H1 (cell line): ENCODE measurements around the gene PLSCR1. TPM values are rescaled to one million over a fixed set of nuclear protein-coding genes. Genes with fewer than 3 reads are reported as not detected.
A peak's percentile ranks its signal among the peaks of the same experiment; 100 is the strongest.

Source experiments
- CTCF ChIA-PET: fragments of 300-600 bp; sonication (Branson Sonifier 250); formaldehyde crosslinking; loops from one replicate; lab custom pipeline; 2021; ENCODE audit not compliant: partially characterized antibody; lab: Charles Lee
- POLR2A ChIA-PET: fragments of 300-600 bp; sonication (Branson Sonifier 250); formaldehyde crosslinking; loops from one replicate; lab custom pipeline; 2021; ENCODE audit warnings: inconsistent platforms; ENCODE audit not compliant: partially characterized antibody; lab: Charles Lee
- DNase-seq, 2 experiments: peaks; one replicate each; pipeline versions ENCODE4 v3.0.0 to v3.0.0-alpha.2; 2010 to 2022; ENCODE audit warnings: low spot score in 2 of 2, low read depth in 1 of 2, mixed read lengths in 1 of 2
- FAIRE-seq: peaks from 2 replicates; lab custom pipeline; 2011; peaks lifted over from hg19 to GRCh38; lab: Jason Lieb, UNC
- H2AFZ ChIP-seq: 2 replicates; pipeline ENCODE4 v1.8.1; 2012; ENCODE audit warnings: low read length, inconsistent platforms
- H2AK5ac ChIP-seq: 2 replicates; pipeline ENCODE4 v1.6.1; 2013; ENCODE audit warnings: low read depth, low read length
- H2BK120ac ChIP-seq: replicated peaks from 2 replicates; pipeline ENCODE3; 2013; ENCODE audit warnings: low read depth, low read length, inconsistent platforms
- H2BK12ac ChIP-seq: 2 replicates; pipeline ENCODE4 v1.6.1; 2013; ENCODE audit warnings: low read depth, low read length
- H2BK15ac ChIP-seq: 2 replicates; pipeline ENCODE4 v1.6.1; 2013; ENCODE audit warnings: low read length
- H2BK20ac ChIP-seq: 2 replicates; pipeline ENCODE4 v1.6.1; 2013; ENCODE audit warnings: low read length
- H2BK5ac ChIP-seq: 2 replicates; pipeline ENCODE4 v1.6.1; 2013; ENCODE audit warnings: low read depth, low read length
- H3K14ac ChIP-seq: 2 replicates; pipeline ENCODE4 v1.6.1; 2013; ENCODE audit warnings: inconsistent platforms; ENCODE audit not compliant: insufficient read length
- H3K18ac ChIP-seq: 2 replicates; pipeline ENCODE4 v1.6.1; 2013; ENCODE audit warnings: low read length; ENCODE audit errors: extremely low read depth
- H3K23ac ChIP-seq: 2 replicates; pipeline ENCODE4 v1.6.1; 2013; ENCODE audit warnings: inconsistent platforms; ENCODE audit not compliant: insufficient read length
- H3K23me2 ChIP-seq: 2 replicates; pipeline ENCODE4 v1.6.1; 2013; ENCODE audit warnings: low read depth, low read length
- H3K27ac ChIP-seq: 2 replicates; pipeline ENCODE4 v1.6.1; 2011; ENCODE audit warnings: low read depth, low read length, inconsistent platforms
- H3K27me3 ChIP-seq, 4 experiments: replicated peaks in 1 of 4; 1 replicate in 1 of 4; 2 replicates in 3 of 4; pipeline versions ENCODE4 v1.6.1 to v1.8.1; 2011 to 2013; ENCODE audit warnings: low read length in 3 of 4, mild to moderate bottlenecking in 3 of 4, inconsistent platforms in 2 of 4, mixed read lengths in 2 of 4, moderate library complexity in 1 of 4; ENCODE audit not compliant: control insufficient read depth in 3 of 4, insufficient read depth in 3 of 4; ENCODE audit errors: extremely low read depth in 1 of 4
- H3K36me3 ChIP-seq, 4 experiments: 2 replicates each; pipeline versions ENCODE4 v1.6.1 to v1.8.1; 2011 to 2013; ENCODE audit warnings: mild to moderate bottlenecking in 4 of 4, low read length in 3 of 4, moderate library complexity in 2 of 4, control low read depth in 1 of 4, inconsistent platforms in 1 of 4; ENCODE audit not compliant: insufficient read depth in 4 of 4, control insufficient read depth in 2 of 4
- H3K4ac ChIP-seq: replicated peaks from 2 replicates; pipeline ENCODE3; 2013; ENCODE audit warnings: low read length, low read depth, mixed read lengths, inconsistent platforms; ENCODE audit not compliant: insufficient read length
- H3K4me1 ChIP-seq, 4 experiments: replicated peaks in 1 of 4; 1 replicate in 1 of 4; 2 replicates in 3 of 4; pipeline versions ENCODE4 v1.6.1 to v1.8.1; 2011 to 2013; ENCODE audit warnings: low read length in 3 of 4, inconsistent platforms in 2 of 4, mixed read lengths in 1 of 4; ENCODE audit not compliant: insufficient read depth in 4 of 4, control insufficient read depth in 3 of 4
- H3K4me2 ChIP-seq, 2 experiments: 2 replicates each; pipeline versions ENCODE4 v1.6.1 to v1.8.1; 2011 to 2013; ENCODE audit warnings: low read depth in 2 of 2, low read length in 2 of 2, control low read depth in 1 of 2, inconsistent platforms in 1 of 2, mild to moderate bottlenecking in 1 of 2; ENCODE audit not compliant: insufficient read depth in 1 of 2
- H3K4me3 ChIP-seq, 4 experiments: fragments of 200-600, 300-600 bp in 1 of 4; sonication (generic), shearing (Covaris generic), sonication (Bioruptor Twin) in 1 of 4; 2 replicates each; pipeline versions ENCODE4 v1.5.1 to v1.8.1; 2011 to 2016; ENCODE audit warnings: low read length in 4 of 4, low read depth in 3 of 4, control low read depth in 2 of 4, inconsistent platforms in 2 of 4, mild to moderate bottlenecking in 2 of 4, mixed read lengths in 1 of 4, moderate library complexity in 1 of 4; ENCODE audit not compliant: insufficient read depth in 2 of 4; ENCODE audit errors: extremely low read depth in 1 of 4
- H3K56ac ChIP-seq: replicated peaks from 2 replicates; pipeline ENCODE3; 2013; ENCODE audit warnings: low read depth, mild to moderate bottlenecking, mixed read lengths, low read length, inconsistent platforms; ENCODE audit not compliant: insufficient read length
- H3K79me1 ChIP-seq: 2 replicates; pipeline ENCODE4 v1.6.1; 2013; ENCODE audit warnings: low read depth, low read length, control low read depth
- H3K79me2 ChIP-seq, 2 experiments: 2 replicates each; pipeline versions ENCODE4 v1.6.1 to v1.8.1; 2012 to 2013; ENCODE audit warnings: low read length in 2 of 2, mild to moderate bottlenecking in 2 of 2, inconsistent platforms in 1 of 2; ENCODE audit not compliant: insufficient read depth in 2 of 2, control insufficient read depth in 1 of 2
- H3K9ac ChIP-seq, 4 experiments: replicated peaks in 1 of 4; 1 replicate in 1 of 4; 2 replicates in 3 of 4; pipeline versions ENCODE4 v1.6.1 to v1.8.1; 2011 to 2013; ENCODE audit warnings: low read depth in 3 of 4, low read length in 3 of 4, control low read depth in 2 of 4, mild to moderate bottlenecking in 2 of 4, moderate library complexity in 2 of 4, inconsistent platforms in 1 of 4; ENCODE audit errors: extremely low read depth in 1 of 4
- H3K9me3 ChIP-seq, 2 experiments: 2 replicates each; pipeline versions ENCODE4 v1.6.1 to v1.8.1; 2012 to 2013; ENCODE audit warnings: mild to moderate bottlenecking in 2 of 2, moderate library complexity in 2 of 2, control low read depth in 1 of 2, inconsistent platforms in 1 of 2, low read depth in 1 of 2, low read length in 1 of 2, mixed read lengths in 1 of 2; ENCODE audit not compliant: insufficient read depth in 2 of 2
- H4K20me1 ChIP-seq, 2 experiments: replicated peaks in 1 of 2; 2 replicates each; pipeline versions ENCODE3 to v1.8.1; 2011 to 2013; ENCODE audit warnings: inconsistent platforms in 2 of 2, low read length in 2 of 2, mild to moderate bottlenecking in 1 of 2; ENCODE audit not compliant: insufficient read depth in 2 of 2, control insufficient read depth in 1 of 2
- H4K5ac ChIP-seq: 2 replicates; pipeline ENCODE4 v1.6.1; 2013; ENCODE audit warnings: low read length, low read depth, mixed read lengths, inconsistent platforms; ENCODE audit not compliant: insufficient read length
- H4K8ac ChIP-seq: 2 replicates; pipeline ENCODE4 v1.8.0; 2013; ENCODE audit warnings: mild to moderate bottlenecking, moderate library complexity, low read length, inconsistent platforms; ENCODE audit not compliant: insufficient read depth; ENCODE audit errors: extremely low read depth
- H4K91ac ChIP-seq: replicated peaks from 2 replicates; pipeline ENCODE3; 2013; ENCODE audit warnings: low read length, mixed read lengths, inconsistent platforms; ENCODE audit not compliant: insufficient read length
- CEBPB ChIP-seq: IDR thresholded peaks from 2 replicates; pipeline ENCODE4 v1.6.1; 2012; ENCODE audit warnings: low read depth, low read length
- CTBP2 ChIP-seq: IDR thresholded peaks from 2 replicates; pipeline ENCODE4 v1.7.0; 2011; ENCODE audit warnings: borderline replicate concordance, mild to moderate bottlenecking, moderate library complexity, mixed read lengths, low read length; ENCODE audit not compliant: insufficient read depth, insufficient read length
- KDM1A ChIP-seq: fragments of 200-600, 300-600 bp; sonication (generic); IDR thresholded peaks from 2 replicates; pipeline ENCODE4 v1.7.1; 2016; ENCODE audit warnings: mild to moderate bottlenecking, low read length, borderline replicate concordance
- MAFK ChIP-seq: IDR thresholded peaks from 2 replicates; pipeline ENCODE4 v1.6.1; 2012; ENCODE audit warnings: low read depth, mild to moderate bottlenecking, improper control_type of control experiment, low read length
- NRF1 ChIP-seq: IDR thresholded peaks from 2 replicates; pipeline ENCODE4 v1.6.1; 2011; ENCODE audit warnings: mild to moderate bottlenecking, low read depth, low read length, improper control_type of control experiment
- RBBP5 ChIP-seq: IDR thresholded peaks from 2 replicates; pipeline ENCODE4 v1.7.1; 2012; ENCODE audit warnings: low read depth, mild to moderate bottlenecking, inconsistent platforms, low read length, moderate library complexity, borderline replicate concordance
- RNF2 ChIP-seq: fragments of 200-900, 300-1000 bp; sonication (generic); IDR thresholded peaks from 2 replicates; pipeline ENCODE4 v1.7.1; 2016; ENCODE audit warnings: borderline replicate concordance, low read depth, mild to moderate bottlenecking, antibody characterized with exemption, low read length; ENCODE audit not compliant: poor library complexity, severe bottlenecking; ENCODE audit errors: missing control alignments
- RXRA ChIP-seq: IDR thresholded peaks from 2 replicates; pipeline ENCODE4 v1.6.1; 2011; ENCODE audit warnings: low read depth, mild to moderate bottlenecking, low read length, moderate library complexity; ENCODE audit not compliant: insufficient read depth
- SAP30 ChIP-seq: fragments of 300-600 bp; sonication (generic); IDR thresholded peaks from 2 replicates; pipeline ENCODE4 v1.7.1; 2012; ENCODE audit warnings: low read length, moderate library complexity, mild to moderate bottlenecking, inconsistent platforms; ENCODE audit not compliant: insufficient read depth, insufficient replicate concordance
- SUZ12 ChIP-seq: fragments of 200-600 bp; sonication (generic); IDR thresholded peaks from 2 replicates; pipeline ENCODE4 v1.6.1; 2012; ENCODE audit warnings: mild to moderate bottlenecking, inconsistent platforms, low read length, moderate library complexity, mixed read lengths
- TAF1 ChIP-seq: IDR thresholded peaks from 2 replicates; pipeline ENCODE4 v1.6.1; 2011; ENCODE audit warnings: mild to moderate bottlenecking, low read depth, low read length
- TCF12 ChIP-seq: IDR thresholded peaks from 2 replicates; pipeline ENCODE4 v1.6.1; 2011; ENCODE audit warnings: low read depth, mild to moderate bottlenecking, low read length
- polyA plus RNA-seq, 7 experiments: library from polyadenylated mRNA; depleted of rRNA in 3 of 7; stranded (reverse) in 5 of 7; unstranded in 2 of 7; fragments of >200 nt in 5 of 7; fragments of 200-250 nt in 2 of 7; gene quantifications; 1 replicate in 5 of 7; 2 replicates in 1 of 7; 4 replicates in 1 of 7; pipeline versions ENCODE4 v1.2.1 to v1.2.3, GENCODE V29; 2011 to 2013; ENCODE audit warnings: missing spikeins in 2 of 7, mixed read lengths in 2 of 7
- total RNA-seq: library from RNA; stranded (reverse); fragmentation: NEBNext Ultra II Directional; extraction: Animal tissue kit (Norgen Biotek cat#: 25700); gene quantifications from 2 replicates; pipeline ENCODE4 v1.2.1, GENCODE V29; 2021

The PLSCR1 gene
- total and polyA plus RNA-seq, 2 of the 8 experiments (the other 6 are each of a cell fraction or from before 2014, with no cell fraction given), result 32.2 to 48.5 TPM

GRCh38 chr3:146550070-146550615, 5.7 kb upstream of the PLSCR1 start:
- CTCF ChIA-PET, result no interaction called here
- H2BK15ac ChIP-seq, result no peak overlapping the region

More at GRCh38 chr3:146550070-146550615, 5.7 kb upstream of the PLSCR1 start:
- no peak for TF ChIP-seq TCF12
- no peak for TF ChIP-seq CEBPB
- no peak for TF ChIP-seq KDM1A
- TF ChIP-seq RNF2, result no peak
- no peak for TF ChIP-seq SAP30
- no peak for TF ChIP-seq SUZ12
- TF ChIP-seq TAF1, result no peak
- no peak for TF ChIP-seq CTBP2
- TF ChIP-seq NRF1, result no peak
- no peak for TF ChIP-seq MAFK
- TF ChIP-seq RBBP5, result no peak
- TF ChIP-seq RXRA, result no peak
- Histone ChIP-seq H3K79me2 (no peaks in the 10 kb centered on the region), H4K20me1 (no peaks in the 10 kb centered on the region), H3K4ac (no peak overlapping the region), H2BK12ac (no peak overlapping the region), H3K4me1 (peaks cover 0 to 11% (median 0%) of the 10 kb centered on the region in 4 experiments; a peak in 2 of 7 replicates), H4K8ac (no peak overlapping the region), H3K23ac (no peak overlapping the region), H2AFZ (peak overlapping the region; percentile 48; the same call in 1 of the 2 replicates), H3K9me3 (no peaks in the 10 kb centered on the region), H3K4me2 (0 out of 4 replicates have a peak overlapping the region, but pooled peaks of 1 of the 2 experiments have one; percentile 14), H4K5ac (peak overlapping the region; percentile 47), H3K14ac (no peak overlapping the region), H3K23me2 (no peaks in the 10 kb centered on the region), H2AK5ac (no peak overlapping the region), H2BK5ac (no peak overlapping the region; the same call in 1 of the 2 replicates), H2BK20ac (no peak overlapping the region), H3K79me1 (no peaks in the 10 kb centered on the region), H4K91ac (no peak overlapping the region), H3K36me3 (no peaks in the 10 kb centered on the region), H3K27ac (no peak overlapping the region), H3K27me3 (no peaks in the 10 kb centered on the region), H2BK120ac (no peak overlapping the region), H3K56ac (no peak overlapping the region), H3K4me3 (no peak overlapping the region; a peak in 1 of 8 replicates), H3K9ac (no peak overlapping the region), H3K18ac (no peak overlapping the region)
- POLR2A ChIA-PET, result no interaction called here
- no peak for DNase-seq
- FAIRE-seq, result no peak
